Superior temporal gyrus (tissue), 1 donor: Measurements from ENCODE around the gene CCT4.
"Not testable (repeated sequence)": the region's sequence is repeated elsewhere in the genome, so short reads cannot be mapped to it uniquely, and the experiment has no call there.

ENCODE experiments used
- DNase-seq: peaks from one replicate; pipeline ENCODE4 v3.0.0-alpha.2; 2016; ENCODE audit errors: extremely low spot score

Gene CCT4

GRCh38 chr2:61878761-61879160, 9.7 kb downstream of the CCT4 start:
- no peak for DNase-seq

GRCh38 chr2:61877571-61878245, 10.7 kb downstream of the CCT4 start:
- DNase-seq: no peak

GRCh38 chr2:61876400-61876799, 12.1 kb downstream of the CCT4 start:
- DNase-seq: no peak

GRCh38 chr2:61866482-61867089, 21.9 kb downstream of the CCT4 start:
- DNase-seq: not testable (repeated sequence)

GRCh38 chr2:61862085-61862484, 26.4 kb downstream of the CCT4 start:
- no peak for DNase-seq

GRCh38 chr2:61857224-61857623, 31.2 kb downstream of the CCT4 start:
- no peak for DNase-seq

GRCh38 chr2:61855318-61855613, 33.2 kb downstream of the CCT4 start:
- DNase-seq: no peak

- DNase-seq: peak; percentile 99
Observed at GRCh38 chr2:61854564-61855317, 33.7 kb downstream of the CCT4 start.

GRCh38 chr2:61853847-61854563, 34.5 kb downstream of the CCT4 start, which contains the start of gene FAM161A:
TSS of gene FAM161A (minus strand) at chr2:61854060. CDS start at chr2:61854041, 19 bp downstream.
- DNase-seq: peak; percentile 92

GRCh38 chr2:61853086-61853846, 35.2 kb downstream of the CCT4 start:
- peak; percentile 45 for DNase-seq

GRCh38 chr2:61851270-61851669, 37.2 kb downstream of the CCT4 start:
- not testable (repeated sequence) for DNase-seq

GRCh38 chr2:61845320-61845719, 43.1 kb downstream of the CCT4 start:
- no peak for DNase-seq

GRCh38 chr2:61841286-61841685, 47.2 kb downstream of the CCT4 start:
- no peak for DNase-seq

GRCh38 chr2:61834893-61835292, 53.6 kb downstream of the CCT4 start:
- no peak for DNase-seq

- no peak for DNase-seq
Observed at GRCh38 chr2:61833971-61834370, 54.5 kb downstream of the CCT4 start.

- no peak for DNase-seq
Observed at GRCh38 chr2:61832183-61832841, 56.1 kb downstream of the CCT4 start.

- no peak for DNase-seq
Observed at GRCh38 chr2:61822255-61822654, 66.2 kb downstream of the CCT4 start.
